Bronchial epithelial cell (primary cell): ENCODE measurements around the gene NLRC5. TPM values are rescaled to one million over a fixed set of nuclear protein-coding genes. Genes with fewer than 3 reads are reported as not detected.

ENCODE experiments used
- DNase-seq: peaks from one replicate; pipeline ENCODE4 v3.0.0-alpha.2; 2010; ENCODE audit warnings: low read depth
- FAIRE-seq: peaks from 2 replicates; lab custom pipeline; 2011; peaks lifted over from hg19 to GRCh38; lab: Jason Lieb, UNC
- H3K27me3 ChIP-seq: 2 replicates; pipeline ENCODE4 v1.5.1; 2011; ENCODE audit warnings: low read length; ENCODE audit not compliant: control insufficient read depth, insufficient read depth
- H3K36me3 ChIP-seq: 2 replicates; pipeline ENCODE4 v1.5.1; 2011; ENCODE audit warnings: low read length; ENCODE audit not compliant: control insufficient read depth, insufficient read depth
- H3K4me3 ChIP-seq: 2 replicates; pipeline ENCODE4 v1.5.1; 2011; ENCODE audit warnings: mild to moderate bottlenecking, low read depth, low read length, control low read depth
- total RNA-seq: library from RNA; depleted of rRNA; stranded (reverse); fragments of >200 nt; gene quantifications from 2 replicates; pipeline ENCODE4 v1.2.1, GENCODE V29; 2014
- TF ChIP-seq, protein P1 (sequence below): IDR thresholded peaks from 2 replicates; pipeline ENCODE4 v1.5.1; 2011; ENCODE audit warnings: mild to moderate bottlenecking, moderate library complexity, low read length, control low read depth, inconsistent platforms; ENCODE audit not compliant: insufficient read depth, severe bottlenecking

The NLRC5 gene
- total RNA-seq, 1 donor from 2014 or later = 2.1 TPM

DNA sequence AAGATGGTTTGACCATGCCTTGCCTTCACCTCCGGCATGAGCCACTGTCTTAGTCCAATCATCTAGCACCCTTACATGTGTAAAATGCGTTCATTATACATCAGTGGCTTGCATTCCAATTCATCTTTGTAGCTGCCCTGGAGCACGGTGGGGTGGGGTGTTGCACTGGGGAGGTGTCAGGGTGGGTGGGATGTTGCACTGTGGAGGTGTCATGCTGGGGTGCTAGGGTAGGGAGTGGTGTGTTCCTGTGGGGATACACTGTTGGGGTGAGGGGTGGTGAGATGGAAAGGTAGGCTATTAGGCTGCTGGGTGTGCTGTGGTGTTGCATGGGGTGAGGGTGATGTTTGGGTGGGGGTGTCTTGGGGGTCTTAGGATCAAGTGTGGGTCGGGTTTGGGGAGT, 47.0 kb downstream of the NLRC5 start:
- no peaks in the 10 kb centered on the region for H3K36me3 ChIP-seq
- TF ChIP-seq, protein P1, sequence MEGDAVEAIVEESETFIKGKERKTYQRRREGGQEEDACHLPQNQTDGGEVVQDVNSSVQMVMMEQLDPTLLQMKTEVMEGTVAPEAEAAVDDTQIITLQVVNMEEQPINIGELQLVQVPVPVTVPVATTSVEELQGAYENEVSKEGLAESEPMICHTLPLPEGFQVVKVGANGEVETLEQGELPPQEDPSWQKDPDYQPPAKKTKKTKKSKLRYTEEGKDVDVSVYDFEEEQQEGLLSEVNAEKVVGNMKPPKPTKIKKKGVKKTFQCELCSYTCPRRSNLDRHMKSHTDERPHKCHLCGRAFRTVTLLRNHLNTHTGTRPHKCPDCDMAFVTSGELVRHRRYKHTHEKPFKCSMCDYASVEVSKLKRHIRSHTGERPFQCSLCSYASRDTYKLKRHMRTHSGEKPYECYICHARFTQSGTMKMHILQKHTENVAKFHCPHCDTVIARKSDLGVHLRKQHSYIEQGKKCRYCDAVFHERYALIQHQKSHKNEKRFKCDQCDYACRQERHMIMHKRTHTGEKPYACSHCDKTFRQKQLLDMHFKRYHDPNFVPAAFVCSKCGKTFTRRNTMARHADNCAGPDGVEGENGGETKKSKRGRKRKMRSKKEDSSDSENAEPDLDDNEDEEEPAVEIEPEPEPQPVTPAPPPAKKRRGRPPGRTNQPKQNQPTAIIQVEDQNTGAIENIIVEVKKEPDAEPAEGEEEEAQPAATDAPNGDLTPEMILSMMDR = no peak
- no peak for FAIRE-seq

DNA sequence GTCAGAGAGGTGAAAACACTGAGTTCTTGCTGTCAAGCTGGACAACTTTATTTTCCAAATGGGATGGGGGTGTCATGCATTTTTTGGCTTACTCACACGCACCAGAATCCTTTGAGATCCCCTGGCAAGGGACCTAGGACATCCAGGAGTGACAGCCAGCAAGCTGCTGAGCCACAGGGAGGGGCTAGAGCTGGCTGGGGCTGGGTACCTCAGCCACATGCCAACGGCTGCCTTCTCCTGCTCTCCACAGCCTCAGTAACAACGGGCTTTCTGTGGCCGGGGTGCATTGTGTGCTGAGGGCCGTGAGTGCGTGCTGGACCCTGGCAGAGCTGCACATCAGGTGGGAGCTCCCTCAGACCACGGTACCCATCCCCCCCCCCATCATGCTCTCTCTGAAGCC, 47.6 kb downstream of the NLRC5 start:
- no peak overlapping the region for H3K4me3 ChIP-seq
- TF ChIP-seq, protein P1 = no peak
- no peaks in the 10 kb centered on the region for H3K27me3 ChIP-seq
- H3K36me3 ChIP-seq = no peaks in the 10 kb centered on the region
- DNase-seq (no peak), FAIRE-seq (no peak)

More for the DNA sequence above, 47.0 kb downstream of the NLRC5 start:
- DNase-seq = no peak
- H3K27me3 ChIP-seq = no peaks in the 10 kb centered on the region
- H3K4me3 ChIP-seq = no peak overlapping the region

DNA sequence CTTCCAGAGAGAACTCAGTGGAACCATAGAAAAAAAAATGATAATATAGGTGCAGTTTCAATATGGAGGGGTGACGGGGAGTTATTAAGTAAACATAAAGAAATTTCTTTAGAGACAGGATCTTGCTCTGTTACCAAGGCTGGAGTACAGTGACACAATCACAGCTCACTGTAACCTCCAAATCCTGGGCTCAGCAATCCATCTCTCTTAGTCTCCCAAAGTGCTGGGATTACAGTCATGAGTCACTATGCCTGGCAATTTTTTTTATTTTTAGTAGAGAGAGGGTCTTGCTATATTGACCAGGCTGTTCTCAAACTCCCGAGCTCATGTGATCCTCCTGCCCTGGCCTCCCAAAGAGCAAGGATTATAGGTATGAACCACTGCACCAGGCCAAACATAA, 48.8 kb downstream of the NLRC5 start:
- H3K4me3 ChIP-seq = no peak overlapping the region
- FAIRE-seq = no peak
- no peaks in the 10 kb centered on the region for H3K36me3 ChIP-seq
- H3K27me3 ChIP-seq = no peaks in the 10 kb centered on the region
- peak; percentile 29 for DNase-seq
- TF ChIP-seq, protein P1 = no peak

DNA sequence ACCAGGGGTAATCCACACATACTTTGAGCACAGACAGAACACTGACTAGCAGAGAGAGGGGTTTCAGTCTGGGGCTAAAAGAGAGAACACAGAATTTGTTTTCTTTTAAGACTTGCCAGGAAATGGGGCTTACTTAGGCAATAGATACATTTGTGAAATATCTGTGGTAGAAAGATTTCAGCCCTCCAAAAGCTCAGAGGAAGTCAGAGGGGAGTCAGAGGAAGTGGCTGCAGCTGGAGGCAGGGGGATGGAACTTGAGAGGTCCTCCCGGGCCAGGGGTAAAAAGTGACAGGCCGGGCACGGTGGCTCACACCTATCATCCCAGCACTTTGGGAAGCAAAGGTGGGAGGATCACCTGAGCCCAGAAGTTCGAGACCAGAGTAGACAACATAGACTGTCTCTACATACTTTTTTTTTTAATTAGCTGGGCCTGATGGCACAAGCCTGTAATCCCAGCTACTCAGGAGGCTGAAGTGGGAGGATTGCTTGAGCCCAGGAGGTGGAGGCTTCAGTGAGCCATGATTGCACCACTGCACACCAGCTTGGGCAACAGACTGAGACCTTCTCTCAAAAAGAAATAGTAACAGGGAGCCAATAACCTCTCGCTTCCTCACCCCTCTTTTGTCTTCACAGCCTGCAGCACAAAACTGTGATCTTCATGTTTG, 49.9 kb downstream of the NLRC5 start:
- FAIRE-seq (peak; percentile 50), DNase-seq (no peak)
- Histone ChIP-seq H3K27me3 (no peaks in the 10 kb centered on the region), H3K36me3 (no peaks in the 10 kb centered on the region), H3K4me3 (no peak overlapping the region)
- TF ChIP-seq, protein P1 = no peak

DNA sequence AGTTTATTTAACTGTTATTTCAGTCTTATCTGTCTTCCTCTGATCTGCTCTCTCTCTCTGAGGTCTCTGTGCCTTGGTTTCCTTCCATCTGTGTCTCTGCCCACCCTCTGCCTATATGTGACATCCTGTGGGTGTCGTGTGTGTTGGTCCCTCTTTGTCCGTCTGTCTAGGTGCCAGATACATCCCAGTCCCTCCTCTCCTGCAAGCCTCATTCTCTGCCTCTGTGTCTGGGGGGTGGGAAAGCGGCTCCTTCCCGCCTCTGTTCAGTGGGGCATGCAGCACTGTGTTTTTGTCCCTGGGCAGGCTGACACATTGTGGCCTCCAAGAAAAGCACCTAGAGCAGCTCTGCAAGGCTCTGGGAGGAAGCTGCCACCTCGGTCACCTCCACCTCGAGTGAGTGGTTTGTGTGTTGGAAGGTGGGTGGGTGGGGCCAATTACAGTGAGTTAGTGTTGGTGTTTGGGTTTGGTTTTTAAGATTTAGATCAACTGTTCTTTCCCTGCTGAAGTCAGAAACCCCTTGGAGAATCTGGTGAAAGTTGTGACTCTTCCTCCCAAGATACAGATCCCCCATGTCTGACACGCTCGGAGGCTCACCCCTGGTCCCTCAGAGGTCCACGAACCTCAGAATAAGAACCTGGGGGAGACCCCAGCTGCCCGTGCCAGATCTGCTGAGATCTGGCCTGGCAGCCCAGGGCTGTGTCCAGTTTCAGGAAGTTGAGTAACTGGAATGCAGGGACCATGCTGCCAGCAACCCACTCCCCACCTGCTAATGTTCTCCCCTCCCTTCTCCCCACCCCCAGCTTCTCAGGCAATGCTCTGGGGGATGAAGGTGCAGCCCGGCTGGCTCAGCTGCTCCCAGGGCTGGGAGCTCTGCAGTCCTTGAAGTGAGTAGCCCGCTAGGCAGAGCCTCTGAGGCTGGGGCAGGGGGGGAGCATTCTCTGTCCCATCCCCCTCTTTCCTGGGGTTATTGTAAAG, 52.1 kb downstream of the NLRC5 start:
- Histone ChIP-seq H3K36me3 (no peaks in the 10 kb centered on the region), H3K4me3 (no peak overlapping the region), H3K27me3 (no peaks in the 10 kb centered on the region)
- FAIRE-seq (no peak), DNase-seq (no peak)
- TF ChIP-seq, protein P1 = no peak
